Sigmoid colon (tissue), 4 donors: ENCODE measurements around the gene PEPD.
"Not testable (repeated sequence)": the region's sequence is repeated elsewhere in the genome, so short reads cannot be mapped to it uniquely, and the experiment has no call there.

ENCODE experiments used
- CTCF ChIP-seq, 4 experiments: fragments of 450-650 bp in 3 of 4; fragments of 200-600 bp in 1 of 4; IDR thresholded peaks; one replicate each; pipeline ENCODE4 v1.5.1; 2016 to 2019; ENCODE audit warnings: antibody characterized with exemption in 4 of 4, mild to moderate bottlenecking in 3 of 4, moderate library complexity in 2 of 4
- POLR2A ChIP-seq, 2 donors: fragments of 450-650 bp; IDR thresholded peaks; one replicate each; pipeline ENCODE4 v1.6.1; 2016; ENCODE audit warnings: antibody characterized with exemption in 2 of 2, mild to moderate bottlenecking in 2 of 2, moderate library complexity in 2 of 2
- POLR2AphosphoS5 ChIP-seq, 4 donors: sonication (generic); formaldehyde crosslinking; IDR thresholded peaks; one replicate each; pipeline ENCODE4 v1.6.1; 2017; ENCODE audit warnings: antibody characterized with exemption in 4 of 4

GRCh38 chr19:33490596-33490995, 31.0 kb downstream of the PEPD start:
- TF ChIP-seq CTCF, POLR2A, POLR2AphosphoS5 (IDR thresholded peaks at IDR 0.05): not testable (repeated sequence)
